PC-3 (cell line): ENCODE data around the gene TLE7.

ENCODE experiments used
- EZH2phosphoT487 ChIP-seq: fragments of 300-600 bp; sonication (generic); IDR thresholded peaks from 2 replicates; pipeline ENCODE4 v1.6.1; 2018; ENCODE audit warnings: mild to moderate bottlenecking, antibody characterized with exemption, low read length, borderline replicate concordance
- TF ChIP-seq, protein P1 (sequence below): fragments of 300-600 bp; sonication (generic); conservative IDR thresholded peaks from 2 replicates; pipeline ENCODE4 v1.5.1; 2017; ENCODE audit warnings: antibody characterized with exemption, low read depth, mild to moderate bottlenecking, low read length

- TF ChIP-seq, protein P1, sequence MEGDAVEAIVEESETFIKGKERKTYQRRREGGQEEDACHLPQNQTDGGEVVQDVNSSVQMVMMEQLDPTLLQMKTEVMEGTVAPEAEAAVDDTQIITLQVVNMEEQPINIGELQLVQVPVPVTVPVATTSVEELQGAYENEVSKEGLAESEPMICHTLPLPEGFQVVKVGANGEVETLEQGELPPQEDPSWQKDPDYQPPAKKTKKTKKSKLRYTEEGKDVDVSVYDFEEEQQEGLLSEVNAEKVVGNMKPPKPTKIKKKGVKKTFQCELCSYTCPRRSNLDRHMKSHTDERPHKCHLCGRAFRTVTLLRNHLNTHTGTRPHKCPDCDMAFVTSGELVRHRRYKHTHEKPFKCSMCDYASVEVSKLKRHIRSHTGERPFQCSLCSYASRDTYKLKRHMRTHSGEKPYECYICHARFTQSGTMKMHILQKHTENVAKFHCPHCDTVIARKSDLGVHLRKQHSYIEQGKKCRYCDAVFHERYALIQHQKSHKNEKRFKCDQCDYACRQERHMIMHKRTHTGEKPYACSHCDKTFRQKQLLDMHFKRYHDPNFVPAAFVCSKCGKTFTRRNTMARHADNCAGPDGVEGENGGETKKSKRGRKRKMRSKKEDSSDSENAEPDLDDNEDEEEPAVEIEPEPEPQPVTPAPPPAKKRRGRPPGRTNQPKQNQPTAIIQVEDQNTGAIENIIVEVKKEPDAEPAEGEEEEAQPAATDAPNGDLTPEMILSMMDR: no peak
- no peak for TF ChIP-seq EZH2phosphoT487
Measured at GRCh38 chr16:71474864-71475263, 33.0 kb upstream of the TLE7 start.
